Adrenal gland (tissue), 12 donors: ENCODE measurements around the gene MRPL1. TPM values are rescaled to one million over a fixed set of nuclear protein-coding genes. Genes with fewer than 3 reads are reported as not detected.
A peak's percentile ranks its signal among the peaks of the same experiment; 100 is the strongest.

Source experiments
- DNase-seq, 7 donors: peaks; one replicate each; pipeline ENCODE4 v3.0.0-alpha.2; 2019 to 2020
- H3K27ac ChIP-seq, 5 donors: fragments of 200-600 bp; sonication (generic) in 4 of 5; 1 replicate in 3 of 5; 2 replicates in 2 of 5; pipeline versions ENCODE4 v1.5.1 to v1.8.0; 2016 to 2020; ENCODE audit warnings: mild to moderate bottlenecking in 1 of 5
- H3K27me3 ChIP-seq: fragments of 200-600 bp; 2 replicates; pipeline ENCODE4 v1.8.0; 2021
- H3K36me3 ChIP-seq, 2 donors: fragments of 200-600 bp; replicated peaks in 1 of 2; 1 replicate in 1 of 2; 2 replicates in 1 of 2; pipeline versions ENCODE4 v1.5.1 to v1.8.0; 2018 to 2022
- H3K4me1 ChIP-seq, 2 donors: fragments of 200-600 bp; replicated peaks in 1 of 2; 1 replicate in 1 of 2; 2 replicates in 1 of 2; pipeline versions ENCODE4 v1.5.1 to v1.8.0; 2018 to 2021
- H3K4me3 ChIP-seq, 4 donors: fragments of 200-600 bp; sonication (generic) in 3 of 4; one replicate each; pipeline ENCODE4 v1.5.1; 2016 to 2018
- H3K9me3 ChIP-seq, 3 donors: fragments of 200-600 bp; sonication (generic) in 1 of 3; replicated peaks in 1 of 3; 1 replicate in 2 of 3; 2 replicates in 1 of 3; pipeline versions ENCODE4 v1.5.1 to v1.8.0; 2016 to 2021
- CTCF ChIP-seq, 6 experiments: fragments of 450-650 bp in 4 of 6; fragments of 200-600 bp in 2 of 6; sonication (generic) in 1 of 6; IDR thresholded peaks; 1 replicate in 5 of 6; 2 replicates in 1 of 6; pipeline versions ENCODE4 v1.5.1 to v1.8.0; 2016 to 2021; ENCODE audit warnings: antibody characterized with exemption in 6 of 6, mild to moderate bottlenecking in 2 of 6, moderate library complexity in 1 of 6
- POLR2A ChIP-seq, 2 donors: fragments of 450-650 bp; IDR thresholded peaks; one replicate each; pipeline ENCODE4 v1.6.1; 2017; ENCODE audit warnings: antibody characterized with exemption in 2 of 2, mild to moderate bottlenecking in 2 of 2, moderate library complexity in 1 of 2
- WGBS, 4 donors: extraction: QIAGEN DNeasy Blood & Tissue Kit in 2 of 4; methylation state at CpG; one replicate each; pipeline versions ENCODE4 v1.1.5 to v1.1.7; 2013 to 2017; 5-methylcytosine and 5-hydroxymethylcytosine counted together
- intact Hi-C, 2 donors: fragments of 100-400 bp; cut with DNase I; formaldehyde crosslinking; loops; one replicate each; pipeline versions ENCODE4 v1.14.1 to v1.15.0; 2022 to 2023
- polyA plus RNA-seq, 3 donors: library from polyadenylated mRNA; stranded (reverse); fragments of 200-250 nt in 2 of 3; fragments of 350-450 nt in 1 of 3; fragmentation: Illumina TruSeq in 1 of 3; extraction: RNeasy Lipid Tissue Mini Kit (QIAGEN cat#74804) in 1 of 3; gene quantifications; one replicate each; pipeline ENCODE4 v1.2.3, GENCODE V29; 2013 to 2014
- total RNA-seq, 9 donors: library from RNA; depleted of rRNA in 4 of 9; stranded (reverse); fragments of >200 nt in 4 of 9; fragments of 120-200 nt in 1 of 9; fragmentation: NEBNext Ultra II Directional in 1 of 9; extraction: Animal tissue kit (Norgen Biotek cat#: 25700) in 1 of 9; gene quantifications; one replicate each; pipeline versions ENCODE4 v1.1.0 to v1.2.4, GENCODE V29; 2013 to 2023
- donor health status: healthy with polysubstance abuse.
- donor health status: Bipolar disorder and iron deficiency.
- donor health status: DM: yes; HTN: yes; CAD: no.
- donor health status: DM: no; HTN: no; CAD: no.
- donor health status: DM: no; HTN: no; CAD: no.
- donor health status: DM: yes; HTN: yes; CAD: no.

The MRPL1 gene
- total and polyA plus RNA-seq, 12 donors = 14.3 to 65.3 (median 30.2) TPM

GRCh38 chr4:77819404-77819842, 43.2 kb upstream of the MRPL1 start:
- Histone ChIP-seq H3K27me3 (no peaks in the 10 kb centered on the region), H3K4me1 (peaks cover 10 to 52% of the 10 kb centered on the region in 2 donors), H3K9me3 (no peaks in the 10 kb centered on the region), H3K27ac (peak overlapping the region; percentile 90 to 99 (median 97)), H3K4me3 (peak overlapping the region; percentile 64 to 96 (median 78)), H3K36me3 (no peaks in the 10 kb centered on the region)
- 0 to 1% (median 0%) methylated on average over 8 to 61 of the region's 66 CpGs for WGBS, 4 donors
- TF ChIP-seq CTCF (IDR thresholded peaks at IDR 0.05) (no peak), POLR2A (IDR thresholded peaks at IDR 0.05) (peak in 1 of 2 donors; percentile 41)
- intact Hi-C loops = loop anchor here in 1 of 2 donors (10.0 kb wide), 1 partner anchor 45 kb away; the partner anchor contains the start of gene MRPL1
- no peak for DNase-seq

- Histone ChIP-seq H3K27me3 (no peaks in the 10 kb centered on the region), H3K27ac (peak overlapping the region; percentile 82 to 99 (median 97)), H3K9me3 (no peaks in the 10 kb centered on the region), H3K4me3 (peak overlapping the region; percentile 43 to 96 (median 72)), H3K4me1 (peaks cover 10 to 45% of the 10 kb centered on the region in 2 donors), H3K36me3 (no peaks in the 10 kb centered on the region)
- TF ChIP-seq POLR2A (IDR thresholded peaks at IDR 0.05) (peak; percentile 27 to 78), CTCF (IDR thresholded peaks at IDR 0.05) (peak in 1 of 6 experiments; percentile 13)
- intact Hi-C loops = loop anchor here in 1 of 2 donors (10.0 kb wide), 2 partner anchors 45 to 195 kb away; partner anchors contain the start of gene MRPL1
- peak; percentile 88 to 96 (median 92) for DNase-seq
- 0 to 1% (median 1%) methylated on average over 47 to 81 of the region's 81 CpGs for WGBS, 4 donors
These were observed 42.6 kb upstream of the MRPL1 start for GRCh38 chr4:77819843-77820648.

- 7 to 14% (median 10%) methylated on average over 14 of the region's 14 CpGs for WGBS, 4 donors
- TF ChIP-seq POLR2A (IDR thresholded peaks at IDR 0.05) = no peak
- peak in 1 of 6 experiments; percentile 9 for TF ChIP-seq CTCF (IDR thresholded peaks at IDR 0.05)
- intact Hi-C loops = loop anchor here in 1 of 2 donors (10.0 kb wide), 1 partner anchor 196 kb away; no protein-coding TSS in a partner anchor
- no peaks in the 10 kb centered on the region for H3K36me3 ChIP-seq
- DNase-seq = peak in 2 of 7 donors; percentile 14 to 27
- H3K27ac ChIP-seq = peak overlapping the region; percentile 82 to 99 (median 97)
- H3K4me3 ChIP-seq = peak overlapping the region; percentile 21 to 96 (median 72)
- H3K9me3 ChIP-seq = no peaks in the 10 kb centered on the region
- no peaks in the 10 kb centered on the region for H3K27me3 ChIP-seq
- peaks cover 10 to 37% of the 10 kb centered on the region in 2 donors for H3K4me1 ChIP-seq
These were observed 41.7 kb upstream of the MRPL1 start for GRCh38 chr4:77820649-77821561.
